GM12878 (cell line): Measurements from ENCODE around the gene MUC13. TPM values are rescaled to one million over a fixed set of nuclear protein-coding genes. Genes with fewer than 3 reads are reported as not detected.

Experiments used
- ATAC-seq: fragments of 200-7000 bp; cut with Tn5 transposase; 3 replicates; pipeline ENCODE4 v1.9.1; 2020; ENCODE audit warnings: mild to moderate bottlenecking, moderate library complexity
- BruUV-seq: library from RNA; stranded (reverse); fragments of 400-500 nt; replicated peaks from 2 replicates; lab custom pipeline; 2021; lab: Mats Ljungman, UMichigan
- CTCF ChIA-PET: fragments of 300-600 bp; sonication (Branson Sonifier 250); formaldehyde crosslinking; extraction: SDS; loops from one replicate; lab custom pipeline; 2021; ENCODE audit warnings: inconsistent platforms; lab: Yijun Ruan, JAX
- POLR2A ChIA-PET: fragments of 350-600 bp; formaldehyde crosslinking; extraction: SDS; loops from one replicate; lab custom pipeline; 2021; ENCODE audit warnings: inconsistent platforms; lab: Charles Lee
- RAD21 ChIA-PET: fragments of 300-600 bp; sonication (Branson Sonifier 250); formaldehyde crosslinking; loops from one replicate; lab custom pipeline; 2023; ENCODE audit warnings: antibody characterized with exemption; ENCODE audit not compliant: unreplicated experiment; lab: Charles Lee
- SMC1A ChIA-PET: fragments of 300-600 bp; sonication (Branson Sonifier 250); formaldehyde crosslinking; loops from one replicate; lab custom pipeline; 2023; ENCODE audit not compliant: unreplicated experiment, uncharacterized antibody; lab: Charles Lee
- DNase-seq: peaks from one replicate; pipeline ENCODE4 v3.0.0-alpha.2; 2011; ENCODE audit warnings: low read depth, low spot score
- FAIRE-seq: peaks from 3 replicates; lab custom pipeline; 2011; peaks lifted over from hg19 to GRCh38; lab: Jason Lieb, UNC
- H2AFZ ChIP-seq: 2 replicates; pipeline ENCODE4 v1.6.0; 2011; ENCODE audit warnings: low read depth, low read length, control low read depth; ENCODE audit not compliant: control insufficient read depth
- H3K27ac ChIP-seq: 2 replicates; pipeline ENCODE4 v1.5.1; 2011; ENCODE audit warnings: control low read depth; ENCODE audit not compliant: control insufficient read depth, insufficient read depth
- H3K27me3 ChIP-seq, 2 experiments: replicated peaks in 1 of 2; 2 replicates each; pipeline versions ENCODE4 v1.6.0 to v1.6.1; 2011; ENCODE audit warnings: low read length in 1 of 2; ENCODE audit not compliant: control insufficient read depth in 2 of 2, insufficient read depth in 2 of 2
- H3K36me3 ChIP-seq, 2 experiments: 2 replicates each; pipeline ENCODE4 v1.5.1; 2011; ENCODE audit warnings: low read length in 1 of 2; ENCODE audit not compliant: control insufficient read depth in 2 of 2, insufficient read depth in 2 of 2
- H3K4me1 ChIP-seq: 2 replicates; pipeline ENCODE4 v1.6.1; 2011; ENCODE audit warnings: mild to moderate bottlenecking, low read length, moderate library complexity, mixed read lengths; ENCODE audit not compliant: control insufficient read depth, insufficient read depth
- H3K4me2 ChIP-seq: 2 replicates; pipeline ENCODE4 v1.6.0; 2011; ENCODE audit warnings: control low read depth; ENCODE audit not compliant: control insufficient read depth, insufficient read depth
- H3K4me3 ChIP-seq: fragments of 200-600 bp; sonication (generic); 2 replicates; pipeline ENCODE4 v1.5.1; 2016
- H3K79me2 ChIP-seq: 2 replicates; pipeline ENCODE4 v1.6.0; 2011; ENCODE audit warnings: low read length; ENCODE audit not compliant: control insufficient read depth, insufficient read depth
- H3K9ac ChIP-seq: 2 replicates; pipeline ENCODE4 v1.8.0; 2011; ENCODE audit warnings: low read length, control low read depth, mixed read lengths; ENCODE audit not compliant: control insufficient read depth, insufficient read depth
- H3K9me3 ChIP-seq: replicated peaks from 3 replicates; pipeline ENCODE4 v1.5.1; 2011; ENCODE audit warnings: mild to moderate bottlenecking, low read length; ENCODE audit not compliant: control insufficient read depth, insufficient read depth
- H4K20me1 ChIP-seq: 2 replicates; pipeline ENCODE4 v1.6.0; 2011; ENCODE audit not compliant: control insufficient read depth, insufficient read depth
- CBX5 ChIP-seq: sonication (generic); IDR thresholded peaks from 2 replicates; pipeline ENCODE4 v1.6.1; 2016; ENCODE audit warnings: low read depth, moderate library complexity, mild to moderate bottlenecking, inconsistent platforms
- CEBPB ChIP-seq, 2 experiments: fragments of 150-350 bp in 1 of 2; IDR thresholded peaks; 2 replicates each; pipeline ENCODE4 v1.6.1; 2012 to 2014; ENCODE audit warnings: low read depth in 2 of 2, low read length in 2 of 2, borderline replicate concordance in 1 of 2, inconsistent platforms in 1 of 2
- IKZF1 ChIP-seq: fragments of 450-650 bp; conservative IDR thresholded peaks from 2 replicates; pipeline ENCODE4 v1.6.1; 2017; ENCODE audit warnings: antibody characterized with exemption, mild to moderate bottlenecking
- IKZF2 ChIP-seq, 2 experiments: fragments of 450-650 bp; IDR thresholded peaks; 2 replicates each; pipeline ENCODE4 v1.6.1; 2017; ENCODE audit warnings: mild to moderate bottlenecking in 2 of 2, moderate library complexity in 2 of 2
- LARP7 ChIP-seq: fragments of 450-650 bp; IDR thresholded peaks from 2 replicates; pipeline ENCODE4 v1.6.1; 2017; ENCODE audit warnings: mild to moderate bottlenecking
- SUPT20H ChIP-seq: IDR thresholded peaks from 2 replicates; pipeline ENCODE4 v1.6.1; 2011; ENCODE audit warnings: low read depth, mild to moderate bottlenecking, low read length, moderate library complexity, borderline replicate concordance; ENCODE audit not compliant: control insufficient read depth
- YY1 ChIP-seq: IDR thresholded peaks from 2 replicates; pipeline ENCODE4 v1.6.1; 2011; ENCODE audit warnings: low read depth, mild to moderate bottlenecking, low read length
- ZBTB40 ChIP-seq: fragments of 450-650 bp; IDR thresholded peaks from 2 replicates; pipeline ENCODE4 v1.6.1; 2016; ENCODE audit warnings: mild to moderate bottlenecking, moderate library complexity, borderline replicate concordance
- ZZZ3 ChIP-seq: IDR thresholded peaks from 2 replicates; pipeline ENCODE4 v1.6.1; 2011; ENCODE audit warnings: low read depth; ENCODE audit not compliant: control insufficient read depth, insufficient read length
- WGBS: methylation state at CpG from one replicate; pipeline ENCODE4 v1.1.6; 2016; ENCODE audit warnings: low lambda C conversion rate; ENCODE audit not compliant: insufficient replicate concordance, insufficient coverage; ENCODE audit errors: missing lambda C conversion rate; 5-methylcytosine and 5-hydroxymethylcytosine counted together
- in situ Hi-C: fragments of 300-500 bp; cut with MboI; formaldehyde crosslinking; loops from 9 replicates; pipeline ENCODE4 v1.14.3; 2018; ENCODE audit warnings: mixed read lengths
- intact Hi-C: fragments of 100-400 bp; cut with micrococcal nuclease; formaldehyde crosslinking; loops from one replicate; pipeline ENCODE4 v1.14.2; 2022; ENCODE audit not compliant: unreplicated experiment
- polyA plus RNA-seq, 11 experiments: library from polyadenylated mRNA; depleted of rRNA in 4 of 11; unstranded in 6 of 11; stranded (reverse) in 5 of 11; fragments of >200 nt; fragmentation: Nextera tagmentation in 4 of 11; fragmentation: Illumina TruSeq in 1 of 11; extraction: Ambion mirVana in 4 of 11; extraction: Trizol in 1 of 11; gene quantifications; 1 replicate in 1 of 11; 2 replicates in 10 of 11; pipeline versions ENCODE4 v1.2.1 to v1.2.3, GENCODE V29; 2011 to 2016; ENCODE audit warnings: inconsistent platforms in 2 of 11, missing spikeins in 2 of 11, low read depth in 1 of 11
- total RNA-seq, 4 experiments: library from RNA; depleted of rRNA in 3 of 4; stranded (reverse); fragments of >200 nt in 3 of 4; fragmentation: Illumina TruSeq in 1 of 4; extraction: Trizol in 1 of 4; gene quantifications; 2 replicates each; pipeline versions ENCODE4 v1.2.1 to v1.2.3, GENCODE V29; 2013 to 2021

Gene MUC13
- total and polyA plus RNA-seq, 10 of the 15 experiments (the other 5 are each of a cell fraction or from before 2014, with no cell fraction given): 0.27 to 60.1 (median 0.76) TPM

GRCh38 chr3:124878561-124879336 lies 55.8 kb downstream of the MUC13 start:
- in situ Hi-C loops: no loop called here
- Histone ChIP-seq H3K4me2 (no peak overlapping the region), H3K4me3 (no peak overlapping the region), H3K9me3 (no peaks in the 10 kb centered on the region), H3K27ac (no peak overlapping the region), H3K27me3 (no peaks in the 10 kb centered on the region; a peak in 1 of 4 replicates), H4K20me1 (no peaks in the 10 kb centered on the region), H2AFZ (peak overlapping the region; percentile 31; the same call in 1 of the 2 replicates), H3K79me2 (no peaks in the 10 kb centered on the region), H3K9ac (no peak overlapping the region), H3K4me1 (no peaks in the 10 kb centered on the region), H3K36me3 (no peaks in the 10 kb centered on the region)
- no TSS peak for BruUV-seq
- ATAC-seq: peak; percentile 59
- ChIA-PET POLR2A (no interaction called here), CTCF (no interaction called here), RAD21 (interaction anchor here (1.1 kb wide), 1 partner anchor 118 kb away, joined by 3 read pairs; no protein-coding TSS in a partner anchor), SMC1A (interaction anchor here (1.1 to 1.3 kb wide), 4 partner anchors 9 to 108 kb away, joined by 3 to 5 read pairs (median 4); no protein-coding TSS in a partner anchor)
- 17% methylated on average over 6 of the region's 6 CpGs for WGBS
- peak; percentile 27 for FAIRE-seq
- no peak for TF ChIP-seq IKZF2 (IDR thresholded peaks at IDR 0.05)
- TF ChIP-seq YY1: no peak
- TF ChIP-seq IKZF1: 0 out of 2 replicates have a peak, but pooled peaks have one; percentile 11
- TF ChIP-seq CEBPB (IDR thresholded peaks at IDR 0.05; ENCODE audit: borderline replicate concordance in 1 of 2, low read depth in 2 of 2, low read length in 2 of 2): no peak
- intact Hi-C loops: no loop called here
- DNase-seq: no peak

GRCh38 chr3:124877674-124878073 lies 56.9 kb downstream of the MUC13 start:
- Histone ChIP-seq H3K4me2 (no peak overlapping the region), H3K27me3 (no peaks in the 10 kb centered on the region; a peak in 1 of 4 replicates), H3K9ac (no peak overlapping the region), H3K79me2 (no peaks in the 10 kb centered on the region), H3K36me3 (no peaks in the 10 kb centered on the region), H3K9me3 (no peaks in the 10 kb centered on the region), H3K4me3 (no peak overlapping the region), H3K27ac (no peak overlapping the region), H2AFZ (no peak overlapping the region), H3K4me1 (no peaks in the 10 kb centered on the region), H4K20me1 (no peaks in the 10 kb centered on the region)
- in situ Hi-C loops: no loop called here
- DNase-seq (no peak), ATAC-seq (no peak), FAIRE-seq (no peak)
- intact Hi-C loops: no loop called here
- BruUV-seq: no TSS peak
- POLR2A ChIA-PET: no interaction called here
- RAD21 ChIA-PET: interaction anchor here (1.1 to 1.2 kb wide), 3 partner anchors 90 to 117 kb away, joined by 3 read pairs; no protein-coding TSS in a partner anchor
- CTCF ChIA-PET: interaction anchor here (0.7 to 0.8 kb wide), 2 partner anchors 59 to 114 kb away, joined by 4 read pairs; no protein-coding TSS in a partner anchor
- SMC1A ChIA-PET: no interaction called here
- TF ChIP-seq SUPT20H: no peak
- no peak for TF ChIP-seq LARP7
- TF ChIP-seq ZZZ3: no peak
- no peak for TF ChIP-seq ZBTB40
- TF ChIP-seq CBX5: no peak
- WGBS: 74% methylated on average over 3 of the region's 3 CpGs
